ENCODE data around the gene PBX4. TPM values are rescaled to one million over a fixed set of nuclear protein-coding genes. Genes with fewer than 3 reads are reported as not detected.

Gene PBX4
- total RNA-seq, 2 experiments from 2014 or later: 5.0 to 6.7 TPM

GRCh38 chr19:19624032-19624570 is 5.6 kb upstream of the PBX4 start:
- intact Hi-C loops (cut with micrococcal nuclease; ENCODE audit: unreplicated experiment): no loop called here
- Histone ChIP-seq H2AFZ (ENCODE audit: low read length) (no peak overlapping the region), H3K4me2 (ENCODE audit: low read length) (no peak overlapping the region), H3K4me3 (ENCODE audit: low read depth, low read length, poor library complexity, severe bottlenecking) (no peak overlapping the region), H3K9me2 (ENCODE audit: insufficient read depth, low read length) (no peaks in the 10 kb centered on the region), H3K4me1 (ENCODE audit: insufficient read depth, low read length, poor library complexity, severe bottlenecking) (peaks cover 20% of the 10 kb centered on the region), H3K36me3 (ENCODE audit: insufficient read depth, low read length) (no peaks in the 10 kb centered on the region), H4K20me1 (ENCODE audit: insufficient read depth, low read length) (no peaks in the 10 kb centered on the region), H3K9me3 (ENCODE audit: low read length) (no peaks in the 10 kb centered on the region), H3K27ac (ENCODE audit: low read depth, low read length, poor library complexity, severe bottlenecking) (no peak overlapping the region), H3K79me2 (ENCODE audit: insufficient read depth, low read depth, low read length) (no peaks in the 10 kb centered on the region)
- no TSS peak for BruUV-seq (replicated peaks)
- POLR2A ChIA-PET: no interaction called here
- CTCF ChIA-PET (ENCODE audit: unreplicated experiment): no interaction called here
- no peak for DNase-seq (ENCODE audit: low spot score)
- TF ChIP-seq CTCF (conservative IDR thresholded peaks at IDR 0.05; ENCODE audit: low read length) (no peak), EZH2phosphoT487 (IDR thresholded peaks at IDR 0.05; ENCODE audit: borderline replicate concordance, low read depth, low read length) (no peak)

- BruUV-seq (replicated peaks): no TSS peak
- Histone ChIP-seq H3K27ac (ENCODE audit: low read depth, low read length, poor library complexity, severe bottlenecking) (no peak overlapping the region), H4K20me1 (ENCODE audit: insufficient read depth, low read length) (no peaks in the 10 kb centered on the region), H3K4me1 (ENCODE audit: insufficient read depth, low read length, poor library complexity, severe bottlenecking) (peaks cover 19% of the 10 kb centered on the region), H3K79me2 (ENCODE audit: insufficient read depth, low read depth, low read length) (no peaks in the 10 kb centered on the region), H2AFZ (ENCODE audit: low read length) (no peak overlapping the region), H3K4me3 (ENCODE audit: low read depth, low read length, poor library complexity, severe bottlenecking) (no peak overlapping the region), H3K4me2 (ENCODE audit: low read length) (no peak overlapping the region), H3K9me3 (ENCODE audit: low read length) (no peaks in the 10 kb centered on the region), H3K9me2 (ENCODE audit: insufficient read depth, low read length) (no peaks in the 10 kb centered on the region), H3K36me3 (ENCODE audit: insufficient read depth, low read length) (no peaks in the 10 kb centered on the region)
- TF ChIP-seq EZH2phosphoT487 (IDR thresholded peaks at IDR 0.05; ENCODE audit: borderline replicate concordance, low read depth, low read length) (no peak), CTCF (conservative IDR thresholded peaks at IDR 0.05; ENCODE audit: low read length) (no peak)
- ChIA-PET POLR2A (no interaction called here), CTCF (ENCODE audit: unreplicated experiment) (no interaction called here)
- intact Hi-C loops (cut with micrococcal nuclease; ENCODE audit: unreplicated experiment): no loop called here
- no peak for DNase-seq (ENCODE audit: low spot score)
These were observed 4.9 kb upstream of the PBX4 start for GRCh38 chr19:19623383-19623782.

GRCh38 chr19:19619849-19620210 is 1.3 kb upstream of the PBX4 start:
- DNase-seq (ENCODE audit: low spot score): no peak
- H3K4me2 ChIP-seq (ENCODE audit: low read length): no peak overlapping the region
- POLR2A ChIA-PET: interaction anchor here (0.6 kb wide), 2 partner anchors 12 to 1401 kb away, joined by 3 to 5 read pairs; no protein-coding TSS in a partner anchor
- peaks cover 16% of the 10 kb centered on the region for H3K4me1 ChIP-seq (ENCODE audit: insufficient read depth, low read length, poor library complexity, severe bottlenecking)
- no peak overlapping the region for H3K4me3 ChIP-seq (ENCODE audit: low read depth, low read length, poor library complexity, severe bottlenecking)
- H3K79me2 ChIP-seq (ENCODE audit: insufficient read depth, low read depth, low read length): no peaks in the 10 kb centered on the region
- CTCF ChIA-PET (ENCODE audit: unreplicated experiment): no interaction called here
- intact Hi-C loops (cut with micrococcal nuclease; ENCODE audit: unreplicated experiment): no loop called here
- BruUV-seq (replicated peaks): no TSS peak
- H3K9me3 ChIP-seq (ENCODE audit: low read length): no peaks in the 10 kb centered on the region
- no peaks in the 10 kb centered on the region for H3K36me3 ChIP-seq (ENCODE audit: insufficient read depth, low read length)
- H3K27ac ChIP-seq (ENCODE audit: low read depth, low read length, poor library complexity, severe bottlenecking): no peak overlapping the region
- no peaks in the 10 kb centered on the region for H4K20me1 ChIP-seq (ENCODE audit: insufficient read depth, low read length)
- H2AFZ ChIP-seq (ENCODE audit: low read length): no peak overlapping the region
- no peak for TF ChIP-seq CTCF (conservative IDR thresholded peaks at IDR 0.05; ENCODE audit: low read length)
- no peak for TF ChIP-seq EZH2phosphoT487 (IDR thresholded peaks at IDR 0.05; ENCODE audit: borderline replicate concordance, low read depth, low read length)
- no peaks in the 10 kb centered on the region for H3K9me2 ChIP-seq (ENCODE audit: insufficient read depth, low read length)
